Body of pancreas (tissue), 4 donors: Measurements from ENCODE around the gene EPN1.

Experiments
- POLR2A ChIP-seq, 3 donors: fragments of 450-650 bp; IDR thresholded peaks; one replicate each; pipeline ENCODE4 v1.6.1; 2016; ENCODE audit warnings: antibody characterized with exemption in 3 of 3, mild to moderate bottlenecking in 2 of 3
- TF ChIP-seq, protein P1 (sequence below), 7 experiments: fragments of 450-650 bp in 4 of 7; fragments of 200-600 bp in 3 of 7; sonication (generic) in 3 of 7; IDR thresholded peaks; one replicate each; pipeline ENCODE4 v1.5.1; 2016 to 2019; ENCODE audit warnings: antibody characterized with exemption in 7 of 7

DNA sequence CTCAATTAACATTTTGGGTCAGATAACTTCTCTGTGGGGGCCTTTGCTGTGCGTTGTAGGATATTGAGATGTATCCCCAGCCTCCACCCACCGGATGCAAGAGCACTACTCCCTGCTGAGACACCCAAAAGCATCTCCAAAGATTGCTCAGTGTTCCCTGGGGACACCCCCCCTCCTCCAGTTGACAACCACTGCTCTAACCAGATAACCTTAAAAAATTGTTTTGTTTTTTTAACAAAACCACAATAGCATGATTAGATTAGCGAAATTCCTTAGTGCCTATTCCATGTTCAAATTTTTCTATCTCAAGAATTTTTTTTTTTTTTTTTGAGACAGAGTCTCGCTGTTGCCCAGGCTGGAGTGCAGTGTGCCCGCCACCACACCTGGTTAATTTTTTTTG is 2.6 kb upstream of the EPN1 start:
- TF ChIP-seq, protein P1, sequence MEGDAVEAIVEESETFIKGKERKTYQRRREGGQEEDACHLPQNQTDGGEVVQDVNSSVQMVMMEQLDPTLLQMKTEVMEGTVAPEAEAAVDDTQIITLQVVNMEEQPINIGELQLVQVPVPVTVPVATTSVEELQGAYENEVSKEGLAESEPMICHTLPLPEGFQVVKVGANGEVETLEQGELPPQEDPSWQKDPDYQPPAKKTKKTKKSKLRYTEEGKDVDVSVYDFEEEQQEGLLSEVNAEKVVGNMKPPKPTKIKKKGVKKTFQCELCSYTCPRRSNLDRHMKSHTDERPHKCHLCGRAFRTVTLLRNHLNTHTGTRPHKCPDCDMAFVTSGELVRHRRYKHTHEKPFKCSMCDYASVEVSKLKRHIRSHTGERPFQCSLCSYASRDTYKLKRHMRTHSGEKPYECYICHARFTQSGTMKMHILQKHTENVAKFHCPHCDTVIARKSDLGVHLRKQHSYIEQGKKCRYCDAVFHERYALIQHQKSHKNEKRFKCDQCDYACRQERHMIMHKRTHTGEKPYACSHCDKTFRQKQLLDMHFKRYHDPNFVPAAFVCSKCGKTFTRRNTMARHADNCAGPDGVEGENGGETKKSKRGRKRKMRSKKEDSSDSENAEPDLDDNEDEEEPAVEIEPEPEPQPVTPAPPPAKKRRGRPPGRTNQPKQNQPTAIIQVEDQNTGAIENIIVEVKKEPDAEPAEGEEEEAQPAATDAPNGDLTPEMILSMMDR (IDR thresholded peaks at IDR 0.05), result no peak
- no peak for TF ChIP-seq POLR2A (IDR thresholded peaks at IDR 0.05)
